A549 treated with RU486 at 1 μM for 4 hours (cell line): ENCODE data around the gene OTP. TPM values are rescaled to one million over a fixed set of nuclear protein-coding genes. Genes with fewer than 3 reads are reported as not detected.

ENCODE experiments used
- total RNA-seq: library from RNA; stranded (reverse); fragments of 200-300 nt; extraction: Qiagen RNA extraction; gene quantifications from 5 replicates; pipeline ENCODE4 v1.2.3, GENCODE V29; 2022; ENCODE audit warnings: low read depth

OTP gene
- total RNA-seq, result 0.08 to 0.19 TPM (median 0.13 TPM) in 4 of 5 replicates, not detected in the other

DNA sequence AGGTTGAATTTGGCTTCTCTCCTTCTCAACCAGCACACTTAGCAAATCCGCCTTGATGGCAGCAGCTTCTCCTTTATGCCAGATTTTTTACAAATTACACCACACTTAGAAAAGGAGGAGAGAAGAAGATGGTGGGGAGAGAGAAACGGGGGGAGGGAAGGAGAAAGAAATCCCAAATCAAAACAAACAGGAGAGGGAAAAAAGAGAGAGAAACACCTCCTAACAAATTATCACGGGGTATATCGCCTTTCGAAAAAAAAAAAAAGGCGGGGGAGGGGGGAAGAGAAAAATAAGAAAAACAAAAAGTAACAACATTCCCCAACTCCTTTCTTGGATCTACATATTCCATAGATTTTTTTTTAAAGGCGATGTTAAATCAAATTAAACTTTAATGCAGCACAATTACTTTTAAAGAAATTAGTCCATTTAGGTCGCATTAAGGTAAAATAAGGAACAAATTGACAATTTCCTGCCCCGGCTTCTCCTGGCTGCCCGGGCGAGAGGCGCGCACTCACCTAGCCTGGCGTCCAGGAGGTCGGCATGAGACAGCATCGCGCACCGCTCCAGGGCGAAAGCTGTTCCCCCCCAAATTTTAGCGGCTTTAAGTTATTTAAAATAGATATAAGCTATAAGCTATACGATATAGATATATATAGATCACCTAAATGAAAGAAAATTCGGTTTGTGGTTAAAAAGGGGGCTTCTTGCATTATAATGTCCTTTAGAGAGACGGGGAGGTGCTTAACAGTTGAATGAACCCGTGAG is at the start of gene OTP:
TSS of gene OTP (minus strand) at position 716 of the 765 bp plus-strand sequence. CDS start at position 552, 164 bp downstream.

Other genes with a start within 250 kb of the OTP start
- gene WDR41, start 146.4 kb downstream of the OTP start, total RNA-seq, result 25.9 to 61.3 TPM (median 39.6 TPM) in 5 replicates
- 256 to 371 TPM (median 297 TPM) in 5 replicates for gene TBCA, start 137.6 kb upstream of the OTP start, total RNA-seq